ENCODE results near the gene BTNL8. TPM values are rescaled to one million over a fixed set of nuclear protein-coding genes. Genes with fewer than 3 reads are reported as not detected.

Gene BTNL8
- total and polyA plus RNA-seq, 2 donors (not counting 3 experiments of a cell fraction or from before 2014, with no cell fraction given), result not detected

DNA sequence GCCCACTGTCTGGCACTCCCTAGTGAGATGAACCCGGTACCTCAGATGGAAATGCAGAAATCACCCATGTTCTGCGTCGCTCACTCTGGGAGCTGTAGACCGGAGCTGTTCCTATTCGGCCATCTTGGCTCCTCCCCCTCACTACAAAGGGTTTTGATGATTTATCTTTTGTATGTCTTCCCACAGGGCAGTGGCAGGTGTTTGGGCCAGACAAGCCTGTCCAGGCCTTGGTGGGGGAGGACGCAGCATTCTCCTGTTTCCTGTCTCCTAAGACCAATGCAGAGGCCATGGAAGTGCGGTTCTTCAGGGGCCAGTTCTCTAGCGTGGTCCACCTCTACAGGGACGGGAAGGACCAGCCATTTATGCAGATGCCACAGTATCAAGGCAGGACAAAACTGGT lies 9.4 kb downstream of the BTNL8 start:
- Histone ChIP-seq H3K36me3 (ENCODE audit: control insufficient read depth in 2 of 2, extremely low read depth in 1 of 2, insufficient read depth in 2 of 2, low read length in 2 of 2) (no peaks in the 10 kb centered on the region), H2AFZ (ENCODE audit: low read depth, low read length) (no peak overlapping the region), H4K20me1 (replicated peaks; ENCODE audit: control insufficient read depth, extremely low read depth, insufficient read depth, low read length) (no peaks in the 10 kb centered on the region), H3K4me3 (replicated peaks in 1 of 3; ENCODE audit: insufficient read depth in 1 of 3, low read depth in 1 of 3, low read length in 3 of 3) (no peak overlapping the region), H3K79me2 (ENCODE audit: control insufficient read depth, insufficient read depth, low read length) (no peaks in the 10 kb centered on the region), H3K4me1 (ENCODE audit: control insufficient read depth, extremely low read depth, insufficient read depth, low read length) (no peaks in the 10 kb centered on the region), H3K9me3 (replicated peaks; ENCODE audit: control insufficient read depth, insufficient read depth, low read length) (no peaks in the 10 kb centered on the region), H3K27me3 (ENCODE audit: control insufficient read depth in 2 of 2, insufficient read depth in 2 of 2, low read length in 2 of 2) (no peaks in the 10 kb centered on the region), H3K9ac (replicated peaks; ENCODE audit: extremely low read depth, insufficient read depth, low read length) (no peak overlapping the region), H3K9me1 (replicated peaks; ENCODE audit: control insufficient read depth, extremely low read depth, insufficient read depth, low read length) (no peaks in the 10 kb centered on the region), H3K4me2 (ENCODE audit: insufficient read depth, low read length) (no peak overlapping the region), H3K27ac (ENCODE audit: insufficient read depth, low read depth, low read length) (no peak overlapping the region)
- no peak for FAIRE-seq
- ChIA-PET CTCF (no interaction called here), POLR2A (no interaction called here)
- DNase-seq (ENCODE audit: low read depth, low spot score), result no peak
- BruUV-seq (replicated peaks), result no TSS peak
- dilution Hi-C loops (cut with MboI; ENCODE audit: extremely low pct_ligation_motif_present, low sequenced_read_pairs) (no loop called here), intact Hi-C loops (cut with micrococcal nuclease) (no loop called here)
- TF ChIP-seq MYC (IDR thresholded peaks at IDR 0.05; ENCODE audit: low read depth, low read length) (no peak), POLR2A (IDR thresholded peaks at IDR 0.05; ENCODE audit: low read depth, low read length) (no peak), CTCF (IDR thresholded peaks at IDR 0.05; ENCODE audit: extremely low read depth in 1 of 2, insufficient read depth in 1 of 2, low read depth in 1 of 2, low read length in 2 of 2) (no peak), JUN (IDR thresholded peaks at IDR 0.05; ENCODE audit: borderline replicate concordance, insufficient read depth, insufficient read length, low read depth) (no peak), MAX (IDR thresholded peaks at IDR 0.05; ENCODE audit: insufficient read depth, insufficient read length) (no peak), EZH2 (IDR thresholded peaks at IDR 0.05; ENCODE audit: borderline replicate concordance, low read depth, low read length, severe bottlenecking) (no peak), POLR2AphosphoS5 (IDR thresholded peaks at IDR 0.05; ENCODE audit: insufficient read depth, low read depth, low read length) (no peak), GATA2 (IDR thresholded peaks at IDR 0.05; ENCODE audit: insufficient read depth, insufficient read length, low read depth, low read length) (no peak), FOS (IDR thresholded peaks at IDR 0.05; ENCODE audit: borderline replicate concordance, insufficient read depth, low read length) (no peak)
